OCI-M2 (cell line): ENCODE results near the gene WDR43.
A peak's percentile ranks its signal among the peaks of the same experiment; 100 is the strongest.

ENCODE experiments used
- DNase-seq: peaks from one replicate; lab custom pipeline; 2025; ENCODE audit not compliant: unreplicated experiment; lab: John Stamatoyannopoulos, UW

Gene WDR43

DNA sequence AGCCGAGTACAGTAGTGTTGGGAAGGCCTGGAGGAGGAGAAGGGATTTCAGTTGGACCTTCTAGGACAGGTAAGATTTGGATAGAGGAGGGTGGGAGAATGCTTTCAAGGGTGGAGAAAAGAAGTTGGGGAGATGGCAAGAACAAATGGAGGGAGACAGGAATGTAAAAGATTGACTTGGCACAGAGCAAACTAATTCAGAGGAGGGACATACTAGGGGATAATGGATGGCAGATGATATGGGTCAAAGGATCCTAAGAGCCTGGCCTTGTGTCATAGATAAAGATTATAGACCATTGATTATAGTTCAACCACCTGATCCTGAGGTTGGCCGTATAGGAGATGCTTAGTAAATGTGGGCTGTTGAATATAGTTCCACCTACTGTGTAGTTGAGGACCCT is 12.4 kb downstream of the WDR43 start:
- no peak for DNase-seq

DNA sequence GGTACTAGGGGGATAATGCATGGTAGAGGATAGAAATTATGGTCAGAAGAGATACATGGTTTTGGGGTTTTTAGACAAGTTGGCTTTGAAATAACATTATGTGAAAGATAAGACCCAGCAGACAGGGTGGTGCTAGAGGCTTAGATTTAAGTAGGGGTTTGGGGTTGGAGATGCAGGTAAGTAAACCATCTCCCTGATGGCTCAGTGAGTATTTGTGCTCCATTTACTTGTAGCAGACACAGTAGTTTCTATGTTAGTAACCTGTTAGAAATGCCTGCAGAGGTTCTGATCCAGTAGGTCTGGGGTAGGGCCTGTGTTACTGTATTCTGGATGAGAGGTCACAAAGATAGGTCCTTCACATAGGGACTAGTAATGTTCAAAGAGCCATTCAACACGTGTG is 13.7 kb downstream of the WDR43 start:
- no peak for DNase-seq

DNA sequence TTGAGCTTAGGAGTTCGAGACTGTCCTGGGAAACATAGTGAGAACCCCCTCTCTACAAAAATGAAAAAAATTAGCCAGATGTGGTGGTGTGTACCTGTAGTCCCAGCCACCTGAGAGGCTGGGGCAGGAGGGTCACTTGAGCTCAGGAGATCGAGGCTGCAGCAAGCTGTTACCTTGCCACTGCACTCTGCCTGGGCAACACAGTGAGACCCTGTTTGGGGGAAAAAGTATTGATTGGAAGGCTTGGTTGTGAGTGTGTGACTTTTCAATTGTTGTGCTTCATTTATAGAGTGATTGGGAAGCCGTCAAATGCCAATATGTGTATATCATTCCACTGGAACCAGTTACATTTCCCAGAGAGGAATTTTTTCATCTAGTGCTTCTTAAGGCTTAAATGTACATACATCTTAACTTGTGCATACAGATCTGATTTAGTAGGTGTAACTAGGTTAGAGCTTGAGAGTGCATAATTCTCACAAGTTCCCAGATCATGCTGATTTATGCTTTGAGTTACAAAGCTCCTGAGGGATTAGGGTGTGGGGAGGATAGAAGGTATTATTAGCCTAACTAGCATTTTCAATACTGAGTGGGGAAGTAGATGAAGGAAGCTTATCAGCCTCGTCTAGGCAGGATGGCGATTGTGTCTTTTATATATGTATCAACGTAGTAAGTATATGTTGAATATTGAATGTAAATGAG is 15.3 kb downstream of the WDR43 start:
- no peak for DNase-seq

DNA sequence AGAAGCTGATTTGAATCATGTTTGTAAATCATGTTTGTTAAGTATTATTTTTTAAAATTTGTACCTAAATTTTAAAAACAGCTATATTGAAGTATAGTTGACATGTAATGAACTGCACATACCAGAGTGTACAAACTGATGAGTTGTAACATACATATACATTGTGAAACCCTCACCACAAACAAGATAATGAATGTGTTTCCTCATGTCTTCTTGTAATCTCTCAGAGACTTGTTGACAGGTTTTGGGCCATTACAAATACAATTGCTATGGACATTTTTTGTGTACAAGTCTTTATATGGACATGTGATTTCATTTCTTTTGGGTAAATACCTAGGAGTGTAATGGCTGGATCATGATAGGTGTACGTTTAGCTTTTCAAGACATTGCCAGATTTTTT is 21.5 kb downstream of the WDR43 start:
- DNase-seq: no peak

DNA sequence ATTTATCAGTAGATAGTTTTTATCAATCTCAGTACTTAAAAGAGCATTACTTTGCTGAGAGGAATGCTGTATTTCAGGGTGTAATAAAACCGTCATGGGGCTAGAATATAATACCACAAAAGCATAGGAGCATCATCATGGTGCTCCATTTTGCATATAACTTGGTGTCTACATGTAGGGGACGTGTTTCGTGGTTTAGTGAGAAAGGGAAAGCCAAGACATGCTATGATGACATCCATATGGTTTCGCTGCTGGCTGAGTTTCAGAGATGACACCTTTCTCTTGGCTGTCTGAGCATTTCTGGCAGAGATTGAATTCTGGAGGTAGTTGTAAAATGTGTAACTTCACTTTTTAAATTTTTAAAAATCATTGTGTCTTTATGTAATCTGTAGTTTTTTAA is 32.4 kb downstream of the WDR43 start:
- DNase-seq: no peak

DNA sequence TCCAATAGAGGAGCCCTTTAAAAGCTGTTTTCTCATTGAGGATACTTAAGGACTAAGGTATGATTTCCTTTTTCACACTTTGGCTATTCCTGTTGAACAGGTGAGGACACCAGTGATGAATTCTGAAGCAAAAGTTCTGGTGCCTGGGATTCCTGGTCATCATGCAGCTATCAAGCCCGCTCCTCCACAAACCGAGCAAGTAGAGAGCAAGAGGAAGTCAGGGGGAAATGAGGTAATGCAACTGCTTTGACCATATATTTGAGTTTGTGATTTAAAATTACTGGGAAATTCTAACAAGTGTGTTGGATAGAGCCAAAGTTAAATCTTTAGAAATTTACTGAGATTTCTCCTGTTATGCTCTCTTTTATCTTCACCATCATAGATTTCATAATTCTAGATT is 33.0 kb downstream of the WDR43 start:
- DNase-seq: no peak

DNA sequence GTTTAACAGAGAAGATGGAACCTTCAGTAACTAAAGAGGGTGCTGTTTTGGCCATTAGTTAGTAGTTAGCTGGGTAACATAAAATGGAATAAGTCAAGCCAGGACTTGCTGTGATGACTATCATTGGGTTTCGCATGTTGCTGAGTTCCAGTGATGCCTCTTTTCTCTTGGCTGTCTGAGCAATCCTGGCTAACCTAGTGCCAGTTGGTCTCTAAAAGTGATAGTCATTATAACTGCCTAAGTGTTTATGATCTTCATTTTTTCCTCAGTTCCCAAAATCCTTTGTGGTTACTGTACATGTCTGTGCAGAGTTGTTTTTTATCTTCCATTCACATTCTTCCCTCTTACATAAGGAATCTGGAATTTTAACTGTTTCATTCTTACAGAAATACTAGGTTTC is 33.4 kb downstream of the WDR43 start:
- no peak for DNase-seq

DNA sequence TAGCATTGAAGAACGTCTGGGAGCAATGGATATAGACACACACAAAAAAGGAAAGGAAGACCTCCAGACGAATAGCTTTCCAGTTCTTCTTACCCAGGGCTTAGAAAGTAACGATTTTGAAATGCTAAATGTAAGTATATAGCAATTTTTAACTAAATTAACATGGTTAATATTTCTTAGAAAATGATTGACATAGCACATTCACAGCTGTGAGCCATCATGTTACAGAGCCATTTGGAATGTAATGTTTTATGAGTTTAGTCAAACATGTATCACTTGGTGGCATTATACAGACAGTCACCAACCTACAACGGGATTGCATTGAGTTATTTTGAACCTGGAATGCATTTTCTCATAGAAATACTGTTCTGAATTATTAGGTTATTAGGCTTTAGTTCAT is 35.1 kb downstream of the WDR43 start:
- DNase-seq: no peak

DNA sequence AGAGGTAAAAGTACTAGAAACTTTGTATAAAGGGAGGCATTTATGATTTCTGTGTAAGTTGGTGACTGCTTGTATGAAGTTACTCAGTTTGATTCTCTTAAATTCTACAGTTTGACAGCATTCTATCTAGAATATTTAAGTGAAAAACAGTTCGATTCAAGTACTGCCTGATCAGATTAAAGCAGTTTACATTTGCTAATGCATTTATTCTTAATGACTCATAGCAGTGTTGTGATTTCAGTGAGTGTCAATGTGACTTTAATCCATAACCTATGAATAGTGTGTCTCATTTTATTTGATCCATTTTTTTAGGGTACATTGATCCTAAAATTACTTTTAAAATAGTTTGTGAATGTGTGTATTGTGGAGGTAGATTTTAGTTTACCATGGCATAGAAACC is 35.7 kb downstream of the WDR43 start:
- DNase-seq: no peak

DNA sequence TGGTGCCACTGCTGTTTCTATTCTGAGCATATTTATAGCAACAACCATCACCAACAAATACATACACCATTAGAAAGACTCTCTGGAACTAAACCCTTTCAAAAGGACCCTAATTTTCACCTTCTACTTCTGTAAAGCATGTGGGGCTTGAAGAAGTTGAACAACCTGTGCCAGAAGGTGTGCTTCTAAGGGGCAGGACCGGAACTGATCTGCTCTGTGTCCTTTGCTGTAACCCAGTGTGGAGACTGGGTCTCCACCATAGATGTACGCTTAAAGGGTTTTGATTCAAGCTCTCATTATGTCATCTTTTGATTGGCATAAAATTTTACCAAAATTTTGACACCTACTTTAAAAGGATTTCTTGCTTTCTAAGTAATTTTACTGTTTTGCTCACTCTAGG is 40.3 kb downstream of the WDR43 start:
- no peak for DNase-seq

DNA sequence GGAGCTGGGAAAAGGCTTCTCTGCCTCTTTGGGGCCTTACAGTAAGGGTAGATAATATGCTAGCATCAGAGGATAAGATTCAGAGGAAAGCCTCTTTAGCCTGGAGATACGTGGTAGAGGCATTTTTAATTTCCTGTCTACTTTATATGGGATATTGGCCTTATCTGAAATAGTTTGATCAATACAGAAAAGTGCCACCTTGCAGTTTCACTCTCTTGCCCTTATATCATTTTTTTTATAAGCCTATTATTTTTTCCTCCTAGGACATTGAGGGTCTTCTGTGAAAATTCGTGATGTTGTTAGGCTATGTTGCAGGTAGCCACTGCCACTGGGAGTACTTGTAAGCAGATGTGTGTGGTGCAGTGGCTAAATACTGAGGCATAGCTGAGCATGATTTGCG is 46.5 kb downstream of the WDR43 start:
- DNase-seq: no peak

DNA sequence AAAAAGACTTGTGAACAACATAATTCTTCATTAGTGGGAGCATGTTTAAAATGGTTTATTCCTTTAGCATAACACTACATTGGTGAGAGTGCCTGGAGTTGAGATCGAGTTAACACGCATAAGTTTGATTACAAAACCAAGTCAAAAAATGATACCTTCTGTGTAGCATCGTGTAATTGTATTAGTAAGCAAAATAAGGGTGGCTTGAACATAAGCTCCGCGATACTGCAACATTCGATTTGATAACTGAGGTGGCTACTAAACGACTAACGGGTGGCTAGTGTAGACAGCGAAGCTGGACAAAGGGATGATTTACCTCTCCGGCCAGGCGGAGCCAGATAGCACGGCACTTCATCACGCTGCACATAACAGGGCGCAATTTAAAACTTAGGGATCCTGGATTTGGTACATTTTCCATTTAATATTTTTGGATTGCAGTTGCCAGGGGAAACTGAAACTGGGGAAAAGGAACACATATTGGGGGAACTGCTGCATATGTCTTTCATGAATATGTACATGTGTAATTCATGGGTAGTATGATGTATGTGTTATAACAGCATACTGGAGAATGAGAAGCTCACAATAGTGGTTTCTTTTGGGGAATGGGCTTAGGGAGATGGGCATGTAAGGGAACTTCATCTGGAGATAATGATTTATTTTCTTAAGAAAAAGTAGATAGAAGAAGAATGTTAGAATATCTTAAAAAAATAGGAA is 50.2 kb downstream of the WDR43 start:
- no peak for DNase-seq

DNA sequence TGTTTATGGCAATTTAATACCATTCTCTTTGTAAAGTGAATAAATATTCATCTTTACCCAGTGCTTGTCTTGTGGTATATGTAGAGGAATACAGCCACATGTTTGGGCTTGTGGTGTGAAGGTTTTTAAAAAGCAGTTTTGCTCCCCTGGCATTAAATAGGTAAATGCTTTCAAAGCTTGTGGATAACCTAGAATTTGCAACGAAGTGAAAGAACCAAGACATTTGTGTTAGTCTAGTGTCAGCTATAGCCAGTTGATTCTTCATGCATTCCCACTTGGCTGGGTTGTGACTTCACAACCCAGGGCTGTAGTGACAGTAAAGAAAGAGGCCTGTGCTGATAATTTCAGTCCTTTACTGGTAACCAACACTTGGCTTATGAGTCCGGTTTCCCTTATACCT is 53.7 kb downstream of the WDR43 start:
- no peak for DNase-seq

DNA sequence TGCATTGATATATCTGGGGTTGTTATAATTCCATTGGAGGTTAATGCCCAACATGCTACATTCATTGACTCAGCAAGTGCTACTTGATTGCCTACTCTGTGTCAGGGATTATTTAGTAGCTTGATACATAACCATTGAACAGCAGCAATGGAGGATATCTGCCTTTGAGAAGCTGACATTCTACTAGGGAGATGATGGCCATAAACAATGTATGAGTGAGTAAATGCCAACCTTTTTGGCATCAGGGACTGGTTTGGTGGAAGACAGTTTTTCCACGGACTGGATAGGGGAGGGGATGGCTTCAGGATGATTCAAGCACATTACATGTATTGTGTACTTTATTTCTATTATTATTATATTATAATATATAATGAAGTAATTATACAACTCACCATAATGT is 54.7 kb downstream of the WDR43 start:
- no peak for DNase-seq

DNA sequence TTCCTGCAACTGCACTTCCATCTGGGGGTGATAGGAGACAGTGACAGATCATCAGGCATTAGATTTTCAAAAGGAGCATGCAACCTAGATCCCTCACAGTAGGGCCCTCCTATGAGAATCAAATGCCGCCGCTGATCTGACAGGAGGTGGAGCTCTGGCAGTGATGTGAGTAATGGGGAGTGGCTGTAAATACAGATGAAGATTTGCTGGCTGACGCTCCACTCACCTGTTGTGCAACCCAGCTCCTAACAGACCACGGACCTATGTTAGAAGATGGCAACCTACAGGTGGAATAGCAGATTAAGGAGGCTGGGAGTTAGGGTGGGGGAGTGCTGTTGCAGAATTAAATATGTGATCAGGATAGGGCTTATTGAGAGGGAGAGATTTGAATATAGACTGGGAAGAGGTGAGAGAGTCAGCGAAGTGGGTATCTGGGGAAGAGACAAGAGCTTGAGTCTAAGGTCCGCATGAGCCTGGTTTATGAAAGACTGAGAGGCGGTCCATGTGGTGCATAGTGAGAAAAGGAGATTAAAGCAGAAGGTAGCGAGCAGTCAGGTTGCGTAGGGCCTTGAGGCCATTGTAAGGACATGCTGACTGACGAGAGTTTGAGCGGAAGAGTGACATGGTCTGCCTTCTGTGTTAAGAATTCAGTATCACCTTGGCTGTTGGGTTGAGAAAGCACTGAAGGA is 55.3 kb downstream of the WDR43 start:
- DNase-seq: no peak

DNA sequence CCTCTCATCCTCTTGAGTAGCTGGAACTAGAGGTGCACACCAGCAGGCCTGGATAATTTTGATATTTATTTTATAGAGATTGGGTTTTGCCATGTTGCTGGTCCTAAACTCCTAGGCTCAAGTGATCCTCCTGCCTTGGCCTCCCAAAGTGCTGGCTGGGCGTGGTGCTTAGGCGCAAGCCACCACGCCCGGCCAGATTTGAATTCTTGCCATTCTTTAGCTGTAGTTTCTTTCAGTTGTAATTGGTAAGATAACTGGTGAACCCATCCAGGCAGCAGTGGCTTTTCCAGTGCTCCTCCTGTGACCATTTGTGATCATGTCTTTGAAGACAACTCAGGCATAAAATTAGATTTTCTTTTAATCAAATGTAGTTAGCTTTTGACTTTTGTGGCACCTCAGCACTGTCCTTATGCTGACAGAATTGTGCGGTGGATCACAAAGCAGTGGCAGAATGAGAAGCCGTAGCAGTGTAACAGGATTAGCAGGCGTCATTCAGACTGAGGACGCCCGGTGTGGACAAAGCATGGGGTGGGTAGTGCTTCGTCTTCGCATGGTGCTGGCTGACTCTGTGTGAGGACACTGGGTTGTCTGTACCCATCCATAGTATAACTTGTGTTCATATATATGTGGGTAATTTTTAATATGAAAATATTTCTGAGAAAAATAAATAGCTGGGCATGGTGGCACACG is 56.6 kb downstream of the WDR43 start:
- DNase-seq: no peak

DNA sequence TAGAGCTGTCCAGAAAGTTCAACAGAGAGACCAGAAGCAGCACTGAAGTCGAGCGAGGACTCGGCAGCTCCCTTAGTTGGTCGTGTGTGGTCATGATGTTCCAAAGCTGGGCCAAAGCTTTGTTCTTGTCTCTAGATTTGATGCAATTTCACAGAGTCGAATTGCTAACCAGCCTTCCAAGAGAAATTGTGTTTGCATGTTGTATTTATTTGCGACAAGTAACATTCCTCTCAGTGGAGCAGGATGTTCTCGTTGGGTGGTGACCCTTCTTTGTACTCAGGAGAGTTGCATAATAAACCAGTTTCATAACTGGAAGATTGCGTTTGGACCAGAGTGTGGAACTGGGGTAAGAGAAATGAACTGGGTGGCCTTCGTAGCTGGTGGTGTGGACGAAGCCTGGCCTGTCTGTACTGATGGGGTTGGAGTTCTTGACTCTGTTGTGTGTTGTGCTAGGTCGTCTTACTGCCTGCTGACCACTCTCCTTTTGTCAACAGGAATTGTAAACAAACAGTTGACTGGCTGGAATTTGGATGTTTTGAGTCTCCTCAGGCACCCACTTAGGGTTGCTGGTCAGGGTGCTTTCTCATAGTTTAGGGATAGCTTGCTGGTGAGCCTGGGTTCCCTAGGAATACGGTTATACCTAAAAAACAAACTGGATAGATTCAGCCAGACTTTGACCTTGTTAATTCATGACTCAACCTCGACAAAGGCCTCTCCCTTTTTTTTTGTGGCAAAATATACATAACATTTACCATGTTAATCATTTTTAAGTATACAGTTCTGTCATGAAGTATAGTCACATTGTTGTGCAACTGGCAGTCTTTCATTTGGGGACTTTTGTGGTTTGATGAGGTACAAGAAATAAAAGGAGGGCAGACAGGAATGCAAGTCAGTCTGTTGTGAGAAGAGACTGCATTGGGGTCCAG is 57.7 kb downstream of the WDR43 start:
- DNase-seq: no peak

DNA sequence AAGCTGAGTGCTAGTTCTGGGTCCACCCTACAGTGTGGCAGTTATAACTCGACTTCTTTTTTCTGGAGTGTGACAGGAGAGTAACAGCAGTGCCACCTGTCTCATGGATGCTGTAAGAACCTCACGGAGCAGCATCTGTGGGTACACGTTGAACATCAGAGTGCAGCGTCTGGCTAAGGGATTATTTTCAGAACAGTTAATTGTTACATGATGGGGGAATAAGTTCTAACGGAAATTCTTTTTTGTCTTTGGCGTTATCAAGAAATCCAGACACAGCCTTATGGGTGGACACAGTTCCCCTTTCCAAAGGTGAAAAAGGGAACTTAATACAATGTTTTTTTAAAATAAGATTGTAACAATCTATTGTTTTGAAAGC is 58.4 kb downstream of the WDR43 start:
- peak; percentile 41 for DNase-seq

DNA sequence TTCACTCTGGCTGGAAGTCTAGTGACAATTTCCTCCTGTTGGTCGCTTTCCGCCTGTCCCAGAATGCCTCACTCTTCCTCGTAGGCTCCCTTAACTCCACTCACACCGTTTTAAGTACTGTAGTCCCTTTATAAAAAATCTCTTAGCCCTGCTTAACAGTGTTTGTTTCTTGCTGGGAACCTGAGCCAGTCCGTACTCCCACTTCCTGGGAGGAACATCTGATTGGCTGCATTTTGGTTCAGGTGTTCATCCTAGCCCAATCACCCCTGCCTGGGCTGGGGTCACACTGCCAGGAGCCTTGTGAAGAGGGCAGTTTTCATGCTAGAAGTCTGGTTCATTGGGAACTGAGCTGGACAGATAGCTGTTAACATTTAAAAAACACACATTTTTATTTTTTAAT is 61.0 kb downstream of the WDR43 start:
- no peak for DNase-seq

DNA sequence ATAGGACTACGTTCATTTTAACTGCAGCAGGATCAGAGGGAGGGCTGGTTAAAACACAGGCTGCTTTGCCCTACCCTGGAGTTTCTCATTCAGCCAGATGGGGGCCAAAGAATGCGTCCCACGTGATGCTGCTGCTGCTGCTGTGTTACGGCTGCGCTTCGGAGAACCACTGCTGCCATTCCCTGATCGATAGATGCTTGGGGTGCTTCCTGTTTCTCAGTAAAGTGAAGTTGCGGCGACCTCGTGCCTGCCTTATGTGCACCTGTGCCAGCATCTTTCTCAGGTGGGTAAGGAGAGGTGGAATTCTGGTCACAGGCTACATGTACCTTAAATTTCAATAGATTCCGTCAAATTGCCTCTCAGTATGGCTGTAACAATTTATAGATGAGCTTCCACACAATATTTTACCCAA is 62.0 kb downstream of the WDR43 start:
- DNase-seq: no peak

DNA sequence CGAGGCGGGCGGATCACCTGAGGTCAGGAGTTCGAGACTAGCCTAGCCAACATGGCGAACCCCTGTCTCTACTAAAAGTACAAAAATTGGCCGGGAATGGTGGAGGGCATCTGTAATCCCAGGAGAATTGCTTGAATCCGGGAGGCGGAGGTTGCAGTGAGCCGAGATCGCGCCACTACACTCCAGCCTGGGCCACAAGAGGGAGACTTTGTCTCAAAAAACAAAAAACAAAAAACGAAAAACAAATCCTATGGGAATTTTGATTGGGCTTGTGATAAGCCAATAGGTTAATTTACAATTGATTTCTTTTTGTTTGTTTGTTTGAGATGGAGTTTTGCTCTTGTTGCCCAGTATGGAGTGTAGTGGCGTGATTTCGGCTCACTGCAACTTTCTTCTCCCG is 62.4 kb downstream of the WDR43 start:
- DNase-seq: no peak
